HuH-7 (cell line): Measurements from ENCODE around the gene MGMT.

Experiments used
- DNase-seq: peaks from one replicate; pipeline ENCODE4 v3.0.0; 2011; ENCODE audit warnings: low spot score

Gene MGMT

DNA sequence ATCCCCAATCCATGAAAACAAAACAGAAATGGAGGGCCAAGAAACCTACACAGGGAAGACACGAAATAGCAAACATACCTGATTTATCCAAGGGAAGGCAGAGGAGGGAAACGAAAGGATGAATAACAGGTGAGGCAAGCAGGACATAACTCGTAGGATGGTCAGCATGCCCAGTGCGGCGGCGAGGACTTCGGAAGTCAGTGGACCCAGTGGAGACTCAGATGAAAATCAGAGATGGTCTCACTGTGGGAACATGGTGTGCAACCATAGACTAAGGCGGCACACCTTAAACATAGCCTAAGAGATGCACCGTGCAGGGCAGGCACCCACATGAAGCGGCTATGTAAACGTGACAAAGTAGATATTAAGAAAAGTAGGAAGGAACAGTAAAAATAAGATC, 157.5 kb downstream of the MGMT start:
- no peak for DNase-seq

DNA sequence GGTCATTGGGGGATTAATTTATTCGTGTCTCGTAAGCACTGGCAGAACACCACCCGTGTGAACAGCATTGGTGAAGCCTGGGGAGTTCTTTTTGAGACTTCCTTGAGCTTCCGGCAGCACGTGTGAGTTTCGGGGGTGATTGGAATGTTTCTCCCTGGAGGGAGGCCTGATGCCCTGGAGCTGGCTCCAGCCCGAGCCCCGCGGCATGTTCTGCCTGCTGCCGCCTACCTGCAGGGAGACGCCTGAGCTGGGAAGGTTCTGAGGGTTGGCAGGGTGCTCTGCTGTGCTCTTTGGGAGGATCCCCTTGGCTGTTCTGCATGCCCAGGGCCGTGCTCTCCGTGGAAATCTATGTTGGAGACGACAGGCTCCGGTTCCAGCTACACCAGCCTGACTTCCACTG, 159.3 kb downstream of the MGMT start:
- no peak for DNase-seq

DNA sequence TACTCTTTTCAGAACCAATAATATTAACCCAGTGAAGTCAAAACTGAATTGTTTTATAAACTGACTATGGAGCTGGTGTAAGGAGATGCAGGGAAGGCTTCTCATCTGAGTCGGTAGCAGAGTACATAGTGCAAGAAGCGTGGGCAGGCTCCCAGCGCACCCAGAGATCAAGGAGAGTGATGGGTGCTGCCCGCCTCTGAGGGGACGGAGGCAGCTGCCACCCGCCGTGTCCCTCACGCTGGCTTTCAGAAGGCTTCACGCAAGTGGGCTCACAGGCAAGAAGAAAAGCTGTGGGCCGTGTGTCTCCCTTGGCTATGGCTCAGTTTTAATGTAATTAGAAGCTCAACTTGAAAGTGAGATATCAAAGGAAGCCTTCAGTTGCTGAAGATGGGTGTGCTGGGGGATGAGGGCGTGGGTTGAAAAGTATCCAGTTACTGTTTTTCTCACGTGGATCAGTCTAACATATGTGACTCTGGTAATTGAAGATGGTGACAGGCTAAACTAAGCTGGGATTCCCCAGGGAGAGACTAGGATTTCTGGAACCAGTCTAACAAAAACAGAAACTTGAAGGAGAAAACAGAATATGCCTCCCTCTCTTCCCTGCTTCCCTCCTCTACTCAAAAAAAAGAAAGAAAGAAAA, 159.9 kb downstream of the MGMT start:
- DNase-seq: no peak

DNA sequence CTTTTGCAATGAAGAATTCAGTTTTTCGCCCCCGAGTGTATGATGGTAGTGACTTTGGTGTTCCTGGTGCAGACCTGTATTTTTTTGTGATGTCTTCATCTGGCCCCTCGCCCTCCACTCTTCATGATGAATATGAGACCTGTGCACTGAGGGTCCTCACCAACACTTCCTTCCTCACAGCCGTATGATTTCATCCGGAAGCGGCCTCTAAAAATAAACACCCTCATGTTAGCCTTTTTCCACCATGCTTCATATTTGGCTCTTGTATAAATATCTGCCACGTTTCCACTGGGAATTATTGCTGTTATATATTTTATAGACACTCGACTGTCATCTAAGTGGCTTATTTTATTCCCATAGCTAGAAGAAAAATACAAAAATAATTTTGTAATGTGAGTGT, 160.4 kb downstream of the MGMT start:
- no peak for DNase-seq

DNA sequence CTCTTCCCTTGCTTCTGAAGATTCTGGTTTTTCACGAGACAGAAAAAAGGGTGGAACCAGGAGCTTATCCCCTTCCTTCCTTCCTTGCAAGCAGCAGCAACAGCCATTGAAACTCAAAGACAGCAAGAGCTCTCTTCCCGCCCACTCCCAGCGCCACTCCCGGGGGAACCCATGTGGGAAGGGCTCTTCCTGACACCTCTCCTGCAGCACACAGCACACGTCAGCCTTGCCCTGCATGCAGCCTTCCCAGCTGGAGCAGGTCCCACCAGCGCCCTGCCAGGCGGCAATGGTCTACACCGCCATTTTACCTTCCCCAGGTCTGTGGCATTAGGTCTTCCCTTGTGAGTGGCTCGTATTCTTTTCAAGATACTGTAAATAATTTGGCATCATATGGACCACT, 161.8 kb downstream of the MGMT start:
- DNase-seq: no peak

DNA sequence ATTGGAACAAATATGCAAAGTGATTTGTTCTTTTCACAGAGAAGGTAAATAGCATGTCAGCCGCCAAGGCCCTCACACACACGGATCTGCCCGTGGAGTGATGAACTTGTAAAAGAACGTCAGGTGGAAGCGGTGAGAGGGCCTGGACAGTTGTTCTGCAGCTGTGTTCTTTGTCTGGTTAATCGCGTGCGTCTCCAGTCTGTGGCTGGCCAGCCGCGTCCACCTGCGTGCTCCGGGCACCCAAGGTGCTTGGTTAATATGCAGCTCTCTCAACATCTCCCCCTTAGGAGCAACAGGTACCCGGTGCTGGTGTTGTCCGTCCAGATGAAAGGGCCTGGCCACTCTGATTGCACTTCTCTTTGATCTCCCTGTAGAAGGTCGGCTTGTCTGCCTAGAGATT, 162.9 kb downstream of the MGMT start:
- no peak for DNase-seq

DNA sequence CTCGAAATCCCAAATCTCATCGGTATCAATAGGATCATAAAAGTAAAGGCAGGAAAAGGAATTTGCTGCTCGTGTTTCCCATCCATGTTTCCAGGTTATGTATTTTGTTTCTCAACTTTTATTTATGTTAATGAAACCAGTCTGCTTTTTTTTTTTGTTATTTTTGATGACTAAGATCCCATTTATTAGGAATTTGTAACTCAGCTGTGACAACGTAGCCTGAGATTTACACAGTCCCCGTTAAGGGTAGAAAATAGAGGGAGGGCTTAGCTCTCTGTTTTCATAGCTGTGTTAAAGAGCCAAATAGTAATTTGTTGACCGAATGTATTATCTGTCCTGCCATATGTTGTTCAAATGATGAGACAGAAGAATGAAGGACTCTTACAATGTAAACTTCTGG, 164.0 kb downstream of the MGMT start:
- no peak for DNase-seq

DNA sequence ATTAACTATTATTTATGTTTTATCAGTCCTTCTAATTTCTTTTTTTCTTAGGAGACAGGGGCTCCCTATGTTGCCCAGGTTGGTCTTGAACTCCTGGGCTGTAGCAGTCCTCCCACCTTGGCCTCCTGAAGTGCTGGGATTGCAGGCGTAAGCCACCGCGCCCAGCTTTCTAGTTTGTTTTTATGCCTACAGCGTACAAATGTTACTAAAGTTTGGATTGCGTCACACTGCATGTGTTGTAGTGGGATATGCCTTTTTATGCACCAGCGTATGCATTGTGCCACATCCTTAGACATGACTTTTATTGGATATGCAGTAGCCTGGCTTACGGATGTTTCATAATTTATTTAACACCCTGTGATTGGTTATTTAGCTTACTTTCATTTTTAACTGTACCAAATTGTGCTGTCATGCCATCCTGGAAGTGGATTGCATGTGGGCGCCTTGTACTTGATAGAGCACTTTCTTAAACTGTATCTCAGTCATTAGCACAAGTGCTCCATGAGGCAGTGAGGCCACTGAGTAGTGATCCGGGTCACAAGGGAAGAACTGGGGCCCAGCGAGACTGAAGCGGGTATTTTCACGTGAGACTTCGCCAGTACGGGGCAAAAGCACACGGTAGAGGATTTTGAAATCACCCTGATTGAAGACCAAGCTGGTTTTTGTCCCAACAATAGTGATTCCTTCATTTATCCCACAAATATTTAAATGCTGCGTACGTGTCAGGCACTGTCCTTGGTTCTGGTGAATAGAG, 165.0 kb downstream of the MGMT start:
- peak; percentile 22 for DNase-seq

DNA sequence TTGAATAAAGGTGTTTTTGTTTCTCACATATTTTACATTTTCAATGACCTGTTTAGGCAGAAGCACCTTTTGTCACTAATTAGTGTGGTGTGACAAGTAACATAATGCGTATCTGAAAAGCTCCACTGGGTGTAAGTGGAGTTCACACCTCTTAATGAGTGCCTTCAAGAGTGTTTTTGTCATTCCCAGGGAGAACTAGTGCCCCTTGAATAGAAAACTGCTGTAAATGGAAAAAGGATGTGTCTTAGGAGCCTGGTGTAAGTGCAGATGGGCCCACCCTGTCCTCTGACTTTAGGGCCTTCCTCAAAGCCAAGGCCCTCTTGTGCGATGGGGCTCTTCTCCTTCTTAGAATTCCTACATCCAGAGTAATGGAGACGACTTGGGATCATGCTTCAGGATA, 170.0 kb downstream of the MGMT start:
- no peak for DNase-seq

DNA sequence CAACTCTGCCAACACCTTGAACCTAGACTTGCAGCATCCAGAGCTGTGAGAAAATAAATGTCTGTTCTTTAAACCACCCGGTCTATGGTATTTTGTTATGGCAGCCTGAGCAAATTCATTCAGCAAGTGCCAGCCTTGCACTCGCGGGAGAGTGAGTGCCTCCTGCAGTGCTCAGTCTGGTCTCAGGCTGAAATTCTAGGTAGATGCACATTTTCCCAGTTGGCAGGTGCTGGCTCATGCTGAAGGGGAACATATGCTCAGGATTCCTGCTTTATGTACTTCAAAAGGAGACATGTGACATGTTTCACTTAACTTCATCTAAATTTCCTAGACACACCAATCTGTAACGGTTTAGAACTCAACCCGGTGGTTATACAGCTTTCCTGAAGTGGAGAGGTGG, 170.8 kb downstream of the MGMT start:
- DNase-seq: no peak

DNA sequence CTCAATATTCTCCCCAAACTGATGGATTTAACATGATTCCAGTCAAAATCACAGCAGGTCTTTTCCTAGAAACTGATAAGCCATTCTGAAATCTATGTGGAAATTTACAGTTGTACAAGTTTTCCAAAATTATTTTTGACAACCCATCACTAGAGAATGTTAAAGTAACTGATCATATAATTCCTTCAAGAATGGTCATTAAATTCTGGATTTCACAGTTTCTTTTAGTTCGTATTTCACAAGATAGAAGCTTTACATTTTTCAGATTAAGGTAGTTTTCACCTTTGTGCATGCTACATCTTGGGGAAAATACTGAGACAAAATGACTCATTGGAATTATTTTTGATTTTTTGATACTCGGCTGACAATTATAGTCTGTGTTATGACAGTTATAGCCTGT, 174.3 kb downstream of the MGMT start:
- no peak for DNase-seq

DNA sequence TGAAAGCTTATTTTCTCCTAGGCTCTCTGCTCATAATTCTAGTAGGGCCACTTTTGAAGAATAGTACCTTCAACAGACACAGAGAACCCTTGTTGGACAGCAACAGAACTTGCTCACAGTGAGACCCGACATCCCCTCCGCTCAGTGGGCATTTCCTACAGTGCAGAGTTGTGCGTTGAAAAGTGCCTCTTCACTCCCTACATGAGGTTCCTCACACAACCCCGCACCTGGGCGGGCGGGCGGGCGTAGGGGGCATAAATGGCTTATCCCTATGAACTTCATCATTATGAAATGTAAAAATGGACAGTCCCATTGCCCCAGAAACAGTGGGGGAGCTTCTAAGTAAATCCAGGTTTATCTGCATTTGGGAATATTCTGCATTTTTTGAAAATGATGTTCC, 174.9 kb downstream of the MGMT start:
- peak; percentile 36 for DNase-seq

DNA sequence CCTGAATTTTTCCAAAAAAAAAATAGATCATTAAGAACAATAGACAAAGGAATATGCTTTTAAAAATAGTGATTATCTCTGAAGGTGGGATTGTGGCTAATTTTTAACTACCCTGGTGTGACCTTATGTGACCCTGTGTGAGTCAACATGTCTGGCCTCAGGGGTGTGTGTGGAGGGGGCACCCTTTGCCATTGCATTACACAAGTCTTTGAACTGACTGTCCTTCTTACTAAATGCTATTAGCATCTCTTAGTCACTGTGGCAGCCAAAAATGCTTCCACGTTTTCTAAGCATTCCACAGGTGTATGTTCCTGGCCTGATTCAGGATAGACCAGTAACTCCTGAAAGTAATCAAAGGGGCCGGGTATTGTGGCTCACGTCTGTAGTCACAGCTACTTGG, 175.4 kb downstream of the MGMT start:
- peak; percentile 81 for DNase-seq

DNA sequence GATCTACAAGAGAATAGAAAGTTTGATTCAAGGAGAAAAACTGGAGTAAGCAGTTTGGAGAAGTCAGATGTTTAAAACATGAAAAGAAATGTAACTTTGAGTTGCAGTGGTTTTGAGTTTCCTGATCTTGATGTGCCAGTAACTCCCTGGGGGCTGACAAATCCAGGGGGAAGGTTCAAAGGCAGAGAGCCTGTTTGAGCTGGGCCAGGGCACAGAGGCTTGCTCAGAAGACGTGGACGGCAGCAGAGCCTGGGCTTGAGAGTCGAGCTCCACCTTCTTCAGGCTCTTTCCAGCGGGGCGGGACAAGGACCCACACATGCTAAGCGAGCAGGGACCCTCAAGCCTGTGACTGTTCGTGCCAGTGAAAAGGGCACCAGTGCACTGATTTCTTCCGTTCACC, 176.2 kb downstream of the MGMT start:
- no peak for DNase-seq

DNA sequence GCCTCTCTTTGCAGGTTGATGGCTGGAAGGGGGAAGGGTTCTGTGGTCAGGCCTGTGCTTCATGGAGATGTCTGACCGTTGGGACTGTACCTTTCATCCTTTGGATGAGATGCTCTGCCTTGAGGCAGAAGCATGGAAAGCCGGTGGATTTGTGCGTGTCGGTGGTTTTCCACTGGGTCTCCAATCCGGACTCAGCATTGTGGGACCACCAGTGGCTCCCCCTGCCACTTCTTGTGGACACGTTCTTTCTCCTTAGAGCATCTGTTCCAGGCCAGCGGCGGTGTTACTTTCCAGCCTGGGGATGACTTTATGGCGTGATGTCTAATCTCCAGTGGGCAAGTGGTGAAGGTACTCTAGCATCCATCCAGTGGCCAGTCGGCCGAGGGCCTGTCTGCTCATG, 178.4 kb downstream of the MGMT start:
- no peak for DNase-seq

DNA sequence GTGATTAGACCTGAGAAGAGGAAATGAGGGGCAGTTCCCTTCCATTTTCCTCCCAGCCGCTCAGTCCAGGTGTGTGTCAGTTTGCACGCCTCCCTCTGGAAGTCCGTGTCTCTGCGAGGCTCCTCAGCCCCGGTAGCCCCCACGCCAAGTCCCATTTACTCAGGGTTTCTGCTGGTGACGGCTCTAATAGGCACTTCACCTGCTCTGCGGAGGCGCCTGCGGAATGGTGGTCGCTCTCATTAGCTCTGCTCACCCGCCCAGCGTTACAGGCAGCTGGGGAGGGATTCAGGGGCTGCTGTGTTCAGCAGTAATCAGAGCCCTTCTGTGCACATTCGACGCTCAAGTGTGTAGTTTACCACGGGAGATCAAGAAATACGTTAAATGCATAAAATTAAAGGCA, 179.9 kb downstream of the MGMT start:
- DNase-seq: no peak

DNA sequence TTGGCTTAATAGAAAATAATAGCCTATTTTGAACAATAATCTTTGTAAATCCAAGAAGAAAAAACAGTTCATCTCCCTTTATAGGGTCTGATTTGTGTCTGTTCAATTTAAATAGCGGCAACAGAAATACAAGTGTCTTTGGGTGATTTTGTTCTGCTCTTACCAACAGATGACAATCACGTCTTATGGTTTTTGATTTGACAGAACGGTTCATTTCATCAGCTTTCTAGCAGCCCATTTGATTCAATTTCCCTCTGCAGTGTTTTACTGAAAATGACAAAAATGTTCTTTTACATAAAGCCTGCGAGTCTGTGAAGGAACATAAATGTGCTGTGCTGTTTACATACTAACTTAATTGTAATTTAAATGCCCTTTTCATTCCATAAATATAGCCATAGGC, 180.5 kb downstream of the MGMT start:
- DNase-seq: no peak

DNA sequence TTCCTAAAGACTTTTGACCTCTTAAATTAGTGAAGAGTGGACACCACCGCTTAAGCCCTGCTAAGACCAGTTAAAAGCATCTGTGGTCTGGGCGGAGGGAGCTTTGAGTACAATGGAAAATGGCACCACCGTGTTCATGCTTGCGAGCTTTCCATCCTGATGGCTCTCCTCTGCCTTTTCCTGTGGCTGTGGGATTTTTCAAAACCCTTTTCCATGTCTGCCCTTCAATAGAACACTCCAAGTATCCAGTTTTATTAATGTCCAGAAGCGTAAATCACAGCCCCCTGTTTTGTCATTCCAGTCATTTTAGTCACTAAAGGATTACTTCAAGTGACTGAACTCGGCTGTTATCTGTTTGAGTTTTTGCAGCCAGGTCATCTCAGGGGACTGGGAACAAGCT, 181.8 kb downstream of the MGMT start:
- no peak for DNase-seq

DNA sequence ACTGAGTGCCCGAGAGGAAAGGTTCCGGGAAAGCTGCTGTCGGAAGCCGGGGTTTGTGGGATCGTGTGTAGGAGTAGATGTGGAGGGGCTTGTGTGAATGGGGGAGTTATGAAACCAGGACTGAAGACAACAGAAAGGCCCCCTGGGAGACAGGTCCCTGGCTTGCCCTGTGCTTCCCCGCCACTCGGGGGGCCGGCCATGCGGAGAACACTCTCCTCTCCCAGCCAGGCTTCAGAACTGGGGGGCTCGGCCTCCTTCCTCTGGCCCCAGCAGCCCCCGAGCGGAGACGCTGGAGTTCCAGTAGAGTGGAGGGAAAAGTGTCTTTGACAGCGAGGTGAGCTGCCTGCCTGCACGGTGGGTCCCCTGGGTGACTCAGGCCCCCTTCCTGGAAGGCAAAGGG, 185.0 kb downstream of the MGMT start:
- no peak for DNase-seq

DNA sequence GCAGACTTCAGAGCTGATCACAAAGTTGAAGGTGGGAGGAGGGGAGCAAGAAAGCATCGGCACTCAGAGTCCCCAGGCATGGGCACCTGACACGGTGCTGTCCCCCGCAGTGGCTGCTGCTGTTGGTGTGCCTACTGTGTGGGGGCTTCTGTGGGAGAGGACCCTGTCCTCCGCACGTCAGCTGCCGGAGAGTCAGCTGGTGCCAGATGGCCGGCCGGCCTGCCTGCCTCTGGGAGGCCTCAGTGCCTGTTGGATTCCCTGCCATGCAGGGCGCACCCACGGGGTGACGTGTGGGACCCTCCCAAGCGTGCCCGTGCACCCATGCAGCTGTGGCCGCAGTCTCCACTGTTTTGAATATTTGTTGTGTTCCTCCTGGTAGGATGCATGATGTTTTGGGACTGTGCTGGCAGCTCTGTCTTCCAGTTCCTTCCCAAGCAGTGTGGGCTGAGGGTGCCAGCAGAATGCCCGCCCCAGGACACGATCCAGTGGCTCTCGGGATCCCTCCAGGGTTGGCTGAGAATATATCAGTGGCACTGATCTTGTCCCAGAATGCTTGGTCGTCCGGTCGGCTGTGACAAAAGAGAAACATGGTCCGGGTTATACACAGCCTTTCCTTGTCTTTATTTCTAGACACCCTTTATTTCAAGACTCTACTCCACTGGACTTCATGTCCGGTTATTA, 185.6 kb downstream of the MGMT start:
- no peak for DNase-seq

DNA sequence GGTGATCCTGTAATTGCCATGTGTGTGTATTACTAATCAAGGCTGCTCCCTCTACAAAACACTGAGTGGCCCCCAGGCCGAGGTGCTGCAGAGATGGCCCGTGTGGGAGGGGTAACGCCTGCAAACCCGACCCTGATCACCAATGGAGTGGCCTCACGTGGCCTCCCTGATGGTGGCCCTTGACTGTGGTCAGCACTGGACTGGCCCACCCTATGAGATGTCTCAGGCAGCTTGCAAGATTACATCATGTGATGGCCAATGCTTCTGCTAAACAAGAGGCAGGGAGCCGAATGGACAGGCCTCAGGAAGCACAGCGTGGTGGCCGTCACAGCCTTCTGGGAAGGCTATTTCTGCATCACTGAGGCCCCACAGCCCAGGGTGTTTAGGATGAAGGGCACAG, 186.4 kb downstream of the MGMT start:
- DNase-seq: no peak

DNA sequence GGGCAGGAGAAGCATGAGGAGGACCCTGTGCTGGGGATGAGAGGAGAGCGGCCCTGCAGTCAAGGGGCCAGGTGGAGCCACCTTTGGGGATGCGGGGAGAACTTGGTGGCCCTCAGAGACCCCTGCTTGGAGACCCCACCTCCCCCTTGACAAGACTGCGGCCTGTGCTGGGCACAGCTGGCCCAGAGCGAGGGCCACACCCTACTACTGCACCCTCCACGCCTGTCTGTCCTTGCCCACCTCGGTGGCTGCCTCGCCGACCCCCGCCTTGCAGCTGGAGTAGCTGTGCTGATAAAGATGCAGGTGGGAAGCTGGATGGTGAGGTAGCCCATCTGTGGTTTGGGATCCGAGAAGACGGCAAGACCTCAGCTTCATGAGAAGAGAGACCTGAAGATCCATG, 186.8 kb downstream of the MGMT start:
- no peak for DNase-seq

DNA sequence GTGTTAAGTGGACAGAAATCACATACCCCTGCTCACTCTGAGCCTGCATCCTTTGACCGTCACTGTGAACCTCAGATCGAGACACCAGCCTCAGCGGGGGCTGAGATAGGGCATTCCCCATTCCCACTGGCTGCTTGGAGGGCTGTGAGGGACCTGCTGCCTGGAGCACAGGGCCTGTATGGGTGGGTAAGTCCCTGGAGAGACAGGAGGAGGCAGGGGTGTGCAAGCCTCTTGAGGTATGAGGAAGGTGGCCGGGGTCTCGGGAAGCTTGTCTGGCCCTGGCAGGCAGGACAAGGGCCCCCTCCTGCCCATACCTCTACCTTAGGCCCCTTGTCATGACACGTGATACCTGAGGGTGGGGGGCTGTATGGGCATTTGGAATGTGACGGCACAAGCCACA, 187.4 kb downstream of the MGMT start:
- DNase-seq: no peak
